Endometrium (tissue), 2 donors: ENCODE measurements around the gene PDGFRB.

ENCODE experiments used
- FAIRE-seq: peaks from 2 replicates; lab custom pipeline; 2012; peaks lifted over from hg19 to GRCh38; lab: Jason Lieb, UNC
- donor health status: control.
- donor health status: control.

The PDGFRB gene

DNA sequence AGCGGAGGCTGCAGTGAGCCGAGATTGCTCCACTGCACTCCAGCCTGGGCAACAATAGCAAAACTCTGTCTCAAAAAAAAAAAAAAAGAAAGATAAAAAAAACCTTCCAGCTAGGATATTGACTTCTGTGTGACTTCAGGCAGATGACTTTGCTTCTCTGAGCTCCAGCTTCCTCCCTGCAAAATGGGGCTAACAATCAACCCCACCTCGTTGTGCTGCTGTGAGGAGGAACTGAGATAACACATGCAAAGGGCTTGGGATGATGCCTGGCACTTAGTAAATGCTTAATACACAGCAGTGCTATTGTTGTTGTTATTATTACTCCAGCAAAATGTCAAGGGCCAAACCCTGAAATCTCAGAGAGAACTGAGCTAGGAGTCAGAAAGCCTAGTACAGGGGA, 7.4 kb upstream of the PDGFRB start:
- no peak for FAIRE-seq

DNA sequence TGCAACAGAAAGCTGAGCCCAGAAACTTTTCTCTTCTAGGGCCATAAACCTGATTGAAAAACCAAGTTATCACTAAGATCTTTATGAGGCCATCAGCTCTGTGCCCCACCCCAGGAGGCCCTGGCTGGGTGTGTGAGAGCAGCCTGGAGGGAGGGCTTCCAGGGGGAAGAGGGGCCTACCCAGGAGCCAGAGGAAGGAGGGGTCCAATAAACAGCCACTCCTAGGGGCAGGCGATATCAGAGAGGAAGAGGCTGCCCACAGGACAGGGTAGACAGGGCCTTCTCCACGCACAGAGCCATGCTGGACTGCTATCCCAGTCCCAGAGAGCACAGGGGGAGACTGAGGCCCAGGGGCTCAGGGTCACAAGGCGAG, 6.5 kb upstream of the PDGFRB start:
- no peak for FAIRE-seq

DNA sequence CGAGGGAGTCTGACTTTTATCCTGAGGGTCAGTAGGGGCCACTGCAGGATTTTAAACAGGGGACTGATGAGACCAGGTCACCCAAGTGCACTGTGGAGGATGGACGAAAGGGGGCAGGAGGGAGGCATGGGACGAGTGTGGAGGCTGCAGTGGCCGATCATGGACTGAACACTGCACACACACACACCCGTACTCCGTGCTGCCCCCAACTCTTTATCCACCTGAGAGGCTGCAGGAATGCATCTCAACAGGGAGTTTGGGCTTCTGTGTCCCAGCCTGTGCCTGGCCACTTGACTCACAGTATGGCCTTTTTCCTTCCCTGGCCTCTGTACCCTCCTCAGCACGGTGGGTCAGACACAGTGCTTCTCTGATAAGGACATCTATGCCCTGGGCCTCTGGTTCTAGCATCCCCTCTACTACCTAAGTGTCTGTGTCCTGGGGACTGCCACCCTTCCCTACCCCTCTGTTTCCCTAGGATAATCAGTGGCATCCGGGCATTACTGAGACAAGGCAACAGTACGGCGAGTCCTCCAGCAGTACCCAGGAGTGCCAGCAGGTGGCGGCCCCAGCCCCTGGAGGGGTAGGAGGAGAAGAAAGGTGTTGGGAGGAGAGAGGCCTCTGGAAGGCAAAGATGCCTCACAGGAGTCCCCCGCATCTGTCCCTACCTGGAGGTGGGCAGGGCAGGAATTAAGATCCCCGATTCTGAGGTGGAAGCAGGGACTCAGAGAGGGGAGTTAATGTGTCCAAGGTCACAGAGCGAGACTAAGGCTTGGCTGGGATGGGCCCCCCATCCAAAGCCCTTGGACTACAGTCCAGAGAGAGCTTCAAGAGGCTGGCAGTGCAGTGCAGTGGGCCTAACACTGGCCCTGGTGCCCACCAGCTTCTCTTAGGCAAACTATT, 5.8 kb upstream of the PDGFRB start:
- no peak for FAIRE-seq

DNA sequence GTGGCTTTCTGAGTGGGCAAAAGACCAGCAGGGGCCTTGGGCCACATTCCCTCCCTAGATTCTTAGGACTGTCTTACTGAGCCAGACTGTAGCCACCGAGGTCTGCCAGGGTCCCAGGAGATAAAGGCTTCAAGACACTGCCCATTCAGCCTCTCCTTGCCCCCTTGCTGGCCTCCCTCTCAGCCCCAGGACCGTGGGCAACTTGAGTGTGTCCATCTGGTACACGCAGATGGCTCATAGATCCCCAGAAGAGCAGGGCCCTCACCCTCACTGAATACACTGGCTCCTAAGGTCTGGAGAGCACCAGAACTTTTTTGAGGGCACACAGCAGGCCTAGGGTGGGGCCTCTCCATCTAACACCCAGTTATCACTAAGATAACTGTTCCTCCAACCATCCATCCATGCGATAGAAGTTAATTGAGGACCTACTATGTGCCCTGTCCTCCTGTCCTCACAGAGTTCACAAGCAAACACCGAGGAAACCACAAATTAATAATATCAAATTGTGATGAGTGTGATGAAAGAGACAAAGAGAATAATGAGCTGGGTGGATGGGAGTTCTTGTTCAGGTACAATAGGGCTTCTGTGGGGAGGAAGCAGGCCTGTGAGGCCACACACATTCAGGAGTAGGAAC, 4.9 kb upstream of the PDGFRB start:
- no peak for FAIRE-seq

DNA sequence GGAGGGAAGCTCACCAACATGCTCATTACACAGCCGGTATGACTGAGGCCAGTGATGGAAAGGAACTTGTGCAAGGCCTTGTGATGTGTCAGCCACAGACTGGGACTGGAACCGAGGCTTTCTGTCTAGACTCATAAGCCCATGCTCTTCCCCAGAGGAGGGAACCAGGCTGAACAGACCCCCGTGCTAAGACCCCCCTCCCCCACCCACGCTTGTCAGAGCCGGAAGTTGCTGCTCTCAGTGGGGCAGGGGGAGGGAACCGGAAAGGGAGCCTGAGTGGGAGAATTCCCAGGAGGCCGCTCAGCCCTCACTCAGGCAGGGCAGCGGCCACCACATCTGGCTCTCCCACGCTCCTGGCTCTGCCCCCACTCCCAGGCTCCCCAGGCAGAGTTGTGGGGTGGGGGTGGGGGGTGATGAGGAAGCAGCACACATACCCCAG, 4.1 kb upstream of the PDGFRB start:
- no peak for FAIRE-seq

DNA sequence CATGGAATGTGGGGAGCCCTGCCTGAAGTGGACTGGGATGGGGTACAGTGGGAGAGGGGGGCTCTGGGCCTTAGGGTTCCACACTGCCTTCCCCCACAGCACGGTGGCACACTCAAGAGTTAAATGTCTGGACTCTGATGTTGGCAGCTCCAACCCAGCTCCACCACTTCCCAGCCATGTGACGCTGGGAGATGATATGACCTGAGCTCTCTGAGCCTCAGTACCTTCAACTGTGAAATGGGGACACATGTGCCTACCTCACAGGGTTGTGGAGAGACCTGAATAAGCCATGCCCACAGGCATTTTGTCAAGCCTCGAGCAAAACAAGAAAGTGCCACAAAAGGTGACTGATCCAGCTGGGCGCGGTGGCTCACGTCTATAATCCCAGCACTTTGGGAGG, 3.4 kb upstream of the PDGFRB start:
- FAIRE-seq, result no peak

DNA sequence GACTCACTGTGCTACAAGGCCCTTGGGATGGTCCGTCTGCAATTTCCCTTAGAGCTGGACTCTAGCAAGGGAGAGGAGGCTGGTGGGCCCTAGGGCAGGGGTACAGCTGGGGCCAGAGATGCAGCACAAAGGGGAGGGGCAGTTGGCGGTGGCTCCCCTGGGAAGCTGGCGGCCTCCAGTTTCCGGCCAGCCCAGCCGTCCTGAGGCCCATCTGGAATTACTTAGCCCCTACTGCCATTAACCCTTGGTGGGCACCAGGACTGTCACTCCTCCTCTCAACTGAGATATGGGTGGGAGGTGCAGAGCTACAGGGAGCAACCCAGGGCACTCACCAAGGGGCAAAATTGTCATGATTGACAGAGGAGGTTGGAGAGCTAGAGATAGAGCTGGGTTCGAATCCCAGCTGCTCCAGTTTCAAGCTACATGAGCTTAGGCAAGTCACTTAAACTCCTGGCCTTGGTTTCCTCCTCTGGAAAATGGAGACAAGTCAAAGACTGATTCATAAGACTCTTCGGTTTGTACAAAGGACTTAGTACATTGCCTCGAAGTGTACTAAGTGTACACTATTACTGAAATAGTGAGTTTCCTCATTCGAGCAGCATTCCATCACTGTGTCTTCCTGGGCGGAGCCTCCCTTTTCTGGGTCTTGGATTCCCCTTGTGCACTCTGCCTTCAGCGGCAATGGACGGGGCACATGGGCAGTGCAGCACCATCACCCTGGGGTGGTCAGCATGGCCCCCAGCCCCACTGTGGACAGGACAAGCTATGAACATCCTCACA, 2.7 kb upstream of the PDGFRB start:
- no peak for FAIRE-seq

DNA sequence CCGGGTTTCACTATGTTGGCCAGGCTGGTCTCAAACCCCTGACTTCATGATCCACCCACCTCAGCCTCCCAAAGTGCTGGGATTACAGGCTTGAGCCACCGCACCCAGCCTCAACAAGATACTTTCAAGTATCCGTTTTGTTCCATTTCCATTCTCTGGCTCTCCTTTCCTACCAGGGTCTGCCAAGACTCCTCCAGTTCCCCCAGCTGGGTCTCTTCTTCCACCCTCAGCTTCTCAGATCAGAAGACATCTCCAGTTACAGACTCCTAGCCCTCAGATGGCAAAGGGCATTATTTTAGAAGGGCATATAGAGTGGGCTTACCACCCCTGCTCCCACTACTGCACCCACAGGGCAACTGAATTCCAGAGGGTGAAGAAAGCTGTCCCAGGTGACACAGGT, 1.5 kb upstream of the PDGFRB start:
- FAIRE-seq, result no peak

DNA sequence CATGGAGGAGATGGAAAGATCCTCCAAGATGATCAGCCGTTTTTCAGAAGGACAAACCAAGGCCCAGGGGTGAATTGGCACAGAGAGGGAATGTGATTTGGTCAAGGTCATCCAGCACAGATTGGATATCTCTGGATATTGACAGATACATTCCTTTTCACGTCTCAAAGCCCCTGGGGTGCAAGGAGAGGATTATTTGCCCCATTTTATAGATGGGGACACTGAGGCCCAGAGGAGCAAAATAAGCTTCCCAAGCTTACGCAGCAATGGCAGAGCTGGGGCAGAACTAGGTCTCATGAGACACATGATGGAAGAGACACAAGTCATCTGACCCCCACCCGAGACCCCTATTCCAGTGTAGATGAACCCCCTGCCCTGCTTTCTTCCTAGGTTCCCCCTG, 895 bp upstream of the PDGFRB start:
- FAIRE-seq, result no peak

DNA sequence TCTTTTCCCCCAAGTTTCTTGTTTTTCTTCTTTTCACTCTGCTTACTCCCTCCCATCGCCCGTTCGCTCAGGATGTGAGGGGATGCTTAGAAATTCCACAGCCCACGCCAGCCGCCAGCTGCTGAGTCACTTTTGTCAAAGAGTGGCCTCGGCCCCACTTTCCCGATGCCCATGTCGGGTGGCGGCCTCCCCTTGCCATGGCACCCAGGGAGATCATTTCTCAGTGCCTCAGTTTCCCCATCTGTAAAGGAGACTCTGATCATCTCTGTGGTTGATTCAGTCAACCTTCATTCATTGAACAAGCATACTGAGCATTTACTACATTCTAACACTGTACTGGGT, 353 bp upstream of the PDGFRB start:
- no peak for FAIRE-seq

DNA sequence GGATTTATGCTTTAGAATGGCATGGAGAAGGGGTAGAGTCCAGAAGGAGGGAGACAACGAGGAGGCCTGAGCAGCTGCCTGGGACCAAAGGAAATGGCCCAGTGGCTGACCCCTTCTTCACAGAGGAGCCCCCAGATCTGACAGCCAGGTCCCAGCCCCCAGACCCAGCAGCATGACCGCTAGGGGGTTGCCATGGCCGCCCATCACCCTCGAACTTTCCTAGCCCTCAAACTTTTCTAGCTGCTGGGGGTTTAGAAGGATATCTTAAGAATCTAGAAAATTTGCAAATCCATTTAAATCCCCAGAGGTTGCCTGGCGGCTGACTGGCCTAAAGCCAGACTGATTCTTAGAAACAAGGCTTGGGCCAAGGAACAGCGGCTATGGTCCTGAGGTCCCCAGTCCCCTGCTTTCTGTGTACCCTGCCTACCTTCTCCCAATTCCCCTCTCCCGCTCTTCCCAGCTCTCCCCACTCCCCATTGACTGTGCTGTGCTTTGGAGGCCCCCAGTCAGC, 972 bp downstream of the PDGFRB start:
- FAIRE-seq, result no peak

DNA sequence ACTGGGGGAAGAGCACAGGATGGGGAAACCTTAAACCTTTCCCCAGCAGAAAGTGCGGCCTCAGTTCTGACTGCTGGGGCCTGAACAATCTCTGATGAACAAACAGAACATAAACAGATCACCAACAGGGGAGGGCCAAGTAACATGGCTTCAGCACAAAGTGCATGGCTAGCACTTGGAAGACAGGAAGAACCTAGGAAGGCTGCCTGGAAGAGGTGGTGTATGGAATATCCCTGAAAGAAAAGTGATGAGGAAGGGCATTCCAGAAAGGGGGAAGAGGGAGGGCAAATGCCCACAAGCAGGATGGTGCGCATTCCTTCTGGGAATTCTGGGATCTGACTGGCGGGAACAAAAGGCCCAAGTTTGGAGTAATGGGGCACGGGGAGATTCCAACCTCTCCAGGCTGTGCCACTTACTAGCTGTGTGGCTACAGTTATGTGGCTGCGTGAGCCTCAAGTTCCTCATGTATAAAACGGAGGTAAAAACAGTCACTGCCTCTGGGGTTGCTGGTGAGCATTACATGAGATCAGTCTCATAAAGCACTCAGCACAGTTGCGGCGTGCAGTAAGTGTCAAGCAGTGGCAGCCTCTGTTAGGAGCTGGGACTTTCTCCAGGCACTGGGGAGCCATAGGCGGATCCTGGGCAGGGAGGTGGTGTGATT, 1.6 kb downstream of the PDGFRB start:
- FAIRE-seq, result no peak

DNA sequence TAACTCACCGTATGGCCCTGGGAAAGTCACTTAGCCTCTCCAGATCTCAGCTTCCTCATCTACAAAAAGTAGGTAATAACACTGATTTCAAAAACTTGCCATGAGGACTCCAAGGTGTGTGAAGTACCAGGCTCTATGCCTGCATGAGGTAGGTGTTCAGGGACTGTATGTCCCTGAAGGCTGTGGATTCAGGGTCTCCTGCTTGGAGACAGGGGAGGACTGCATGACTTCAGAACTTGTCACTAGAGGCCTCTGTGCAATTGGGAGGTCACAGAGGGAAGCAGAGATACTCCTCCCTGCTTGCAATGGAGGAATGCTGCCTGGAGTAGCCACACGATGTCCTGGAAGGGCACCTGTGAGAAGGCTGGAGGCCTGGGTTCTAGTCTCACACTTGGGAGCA, 2.2 kb downstream of the PDGFRB start:
- no peak for FAIRE-seq

DNA sequence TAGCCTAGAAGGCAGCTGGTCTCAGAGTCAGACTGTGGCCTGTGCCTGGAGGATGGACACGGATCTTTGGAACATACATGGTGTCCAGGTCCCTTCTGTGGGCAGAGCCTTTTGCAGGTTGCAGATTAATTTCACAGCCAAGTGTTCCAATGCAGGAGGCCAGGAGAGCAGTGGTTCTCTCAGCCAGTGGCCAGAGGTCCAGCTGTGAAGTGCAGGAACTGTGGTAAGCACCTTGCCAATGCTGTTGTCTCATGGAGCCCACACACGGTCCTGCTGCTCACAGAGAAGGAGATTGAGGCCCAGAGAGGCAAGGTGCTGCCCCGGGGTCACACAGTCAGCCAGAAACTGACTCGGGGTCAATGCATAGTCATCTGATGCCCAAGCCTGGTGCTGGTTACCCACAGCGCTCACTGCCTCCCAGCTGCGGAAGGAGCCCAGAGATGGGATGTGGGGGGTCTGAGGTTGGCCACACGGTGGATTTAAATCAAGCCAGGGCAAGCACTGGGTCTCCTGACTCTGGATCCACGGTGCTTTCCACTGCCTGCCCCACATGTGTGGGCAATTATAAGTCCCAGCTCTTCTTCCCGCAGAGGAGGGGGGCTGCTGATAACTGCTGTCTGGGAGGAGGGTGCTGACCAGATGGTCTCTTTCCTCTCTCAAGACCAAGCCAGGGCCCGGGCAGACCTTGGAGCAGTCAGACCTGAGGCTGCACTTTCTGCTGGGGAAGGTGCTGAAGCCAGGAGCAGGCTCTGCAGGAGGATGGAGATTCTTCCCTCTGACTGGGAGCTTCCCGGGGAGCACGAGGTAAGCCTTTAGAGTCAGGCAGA, 2.8 kb downstream of the PDGFRB start:
- no peak for FAIRE-seq

DNA sequence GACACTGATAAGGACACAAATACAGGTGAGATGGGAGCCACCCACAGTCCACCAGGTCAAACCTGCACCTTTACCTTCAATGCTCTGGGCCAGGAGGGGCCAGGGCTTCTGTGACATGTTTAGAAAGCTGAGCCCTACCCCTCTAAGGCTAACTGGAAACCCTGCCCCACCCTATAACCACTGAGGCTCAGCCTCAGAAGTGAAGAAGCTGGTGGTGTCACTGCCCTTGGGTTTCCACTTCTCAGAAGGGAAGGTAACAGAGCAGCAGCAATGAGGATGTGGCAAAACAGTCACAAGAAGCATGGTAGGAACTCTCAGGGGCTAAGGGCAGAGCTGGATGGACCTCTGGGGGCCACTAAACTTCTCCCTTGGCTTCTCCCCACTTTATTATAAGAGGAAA, 6.0 kb downstream of the PDGFRB start:
- no peak for FAIRE-seq

DNA sequence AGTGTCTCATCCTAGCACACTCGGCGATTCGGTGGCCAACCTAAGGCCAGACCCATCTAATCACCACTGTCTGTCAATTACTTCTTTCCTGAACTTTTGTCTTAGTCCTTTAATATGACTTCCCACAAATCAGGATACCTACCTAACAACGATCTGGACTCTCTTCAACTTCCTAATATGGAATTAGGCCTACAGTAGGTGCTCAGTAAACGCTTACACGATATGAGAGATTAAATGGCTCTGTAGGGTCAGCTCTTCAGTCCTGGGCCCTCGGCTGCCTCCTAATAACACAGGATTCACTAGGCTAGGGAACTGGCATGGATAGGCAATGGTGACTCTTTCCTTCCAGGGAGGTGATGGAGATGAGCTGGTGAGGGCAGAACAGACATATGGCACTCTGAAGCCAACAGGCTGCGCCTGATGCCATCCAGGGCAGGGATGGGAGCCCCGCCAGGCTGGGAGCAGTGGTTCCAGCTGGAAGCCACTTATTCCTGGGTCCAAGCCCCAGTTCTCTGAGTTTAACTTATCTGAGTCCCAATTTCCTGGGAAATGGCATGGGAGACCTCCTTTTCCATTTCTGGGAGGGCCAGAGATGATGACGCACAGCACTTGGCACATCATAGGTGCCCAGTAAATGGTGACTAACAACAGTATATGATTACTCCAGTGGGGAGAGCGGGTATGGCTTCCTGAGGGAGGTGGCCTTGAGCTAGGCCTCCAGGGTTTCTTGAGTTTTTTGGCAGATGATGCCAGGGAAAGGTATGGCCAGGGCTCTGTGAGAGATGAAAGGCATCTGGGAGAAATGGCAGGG, 7.3 kb downstream of the PDGFRB start:
- no peak for FAIRE-seq

DNA sequence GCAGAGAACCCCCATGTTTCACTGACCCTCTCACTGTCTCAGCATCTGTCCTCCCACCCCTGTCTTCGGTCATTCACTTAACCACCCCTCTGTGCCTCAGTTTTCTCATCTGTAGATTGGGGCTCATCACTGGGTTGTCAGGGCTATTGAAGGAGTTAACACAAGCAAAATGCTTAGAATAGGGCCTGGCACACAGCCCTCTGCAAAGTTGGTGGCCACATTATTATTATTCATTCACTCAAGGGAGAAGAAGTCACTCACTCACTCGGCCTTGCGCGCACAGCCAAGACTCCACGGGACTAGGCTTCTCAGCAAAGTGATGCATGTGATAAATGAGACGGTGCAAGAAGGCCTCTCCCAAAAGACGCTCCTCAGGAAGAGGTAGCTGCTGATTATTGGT, 8.0 kb downstream of the PDGFRB start:
- no peak for FAIRE-seq

DNA sequence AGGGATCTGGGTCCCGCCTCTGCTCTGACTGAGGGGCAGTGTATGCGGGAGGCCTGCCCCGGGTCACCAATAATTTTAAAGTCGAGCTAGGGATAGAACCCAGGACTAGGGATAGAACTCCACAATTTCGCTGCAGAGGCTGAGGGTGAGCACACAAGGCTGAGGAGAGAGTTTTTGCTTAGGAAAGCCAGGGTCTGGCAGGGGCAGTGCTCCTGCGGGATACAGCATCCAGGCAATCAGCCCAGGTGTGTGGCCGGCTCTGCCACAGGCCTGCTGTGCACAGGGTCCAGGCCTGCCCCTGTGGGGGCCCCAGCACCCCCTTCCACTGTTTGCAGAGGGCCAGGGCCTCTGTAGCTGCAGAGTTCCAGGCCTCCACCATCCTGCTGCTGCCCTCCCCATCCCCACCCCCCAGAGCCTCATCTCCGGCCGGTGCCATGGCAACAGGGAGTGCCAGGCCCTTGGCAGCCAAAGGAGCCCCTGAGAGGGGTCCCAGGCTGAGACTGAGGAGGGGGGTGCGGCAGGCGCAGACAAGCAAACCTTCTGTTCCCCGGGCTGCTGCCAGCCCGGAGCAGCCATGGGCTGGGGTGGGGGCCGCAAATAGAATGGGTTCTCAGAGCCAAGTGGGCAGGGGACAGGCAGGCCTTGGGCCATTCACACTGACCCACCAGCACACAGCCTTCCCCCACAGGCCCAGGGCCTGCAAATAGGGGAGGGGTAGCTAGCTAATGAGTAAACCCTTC, 8.6 kb downstream of the PDGFRB start:
- FAIRE-seq, result no peak

DNA sequence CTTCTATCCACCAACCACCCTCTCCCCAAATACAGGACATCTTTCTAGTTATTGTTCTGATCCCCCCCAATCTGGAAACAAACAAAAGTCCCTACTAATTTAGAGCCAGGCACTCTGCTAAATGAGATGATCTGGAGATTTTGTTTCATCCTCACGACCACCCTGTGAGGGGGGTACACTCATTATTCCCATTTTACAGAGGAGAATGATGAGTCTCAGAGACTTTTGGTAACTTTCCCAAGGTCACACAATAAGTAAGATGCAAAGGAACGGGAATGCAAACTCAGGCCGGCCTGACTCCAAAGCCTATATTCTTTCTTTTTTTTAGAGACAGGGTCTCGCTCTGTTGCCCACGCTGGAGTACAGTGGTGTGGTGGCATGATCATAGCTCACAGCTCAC, 9.4 kb downstream of the PDGFRB start:
- FAIRE-seq, result no peak

DNA sequence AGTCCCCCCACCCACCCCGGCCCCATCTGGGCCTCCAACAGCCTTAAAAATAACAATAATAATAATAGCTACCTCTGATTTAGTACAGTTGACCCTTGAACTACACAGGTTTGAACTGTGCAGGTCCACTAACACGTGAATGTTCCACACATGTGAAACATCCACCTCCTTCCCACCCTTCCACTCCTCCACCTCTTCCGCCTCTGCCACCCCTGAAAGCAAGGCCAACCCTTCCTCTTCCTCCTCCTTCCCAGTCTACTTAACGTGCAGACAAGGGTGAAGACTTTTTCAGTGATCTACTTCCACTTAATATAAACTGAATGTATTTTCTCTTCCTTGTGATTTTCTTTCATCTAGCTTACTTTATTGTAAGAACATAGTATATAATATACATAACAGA, 10.8 kb downstream of the PDGFRB start:
- no peak for FAIRE-seq
